Measurements from ENCODE around the gene RERG.
"Not testable (repeated sequence)": the region's sequence is repeated elsewhere in the genome, so short reads cannot be mapped to it uniquely, and the experiment has no call there.

RERG gene, protein sequence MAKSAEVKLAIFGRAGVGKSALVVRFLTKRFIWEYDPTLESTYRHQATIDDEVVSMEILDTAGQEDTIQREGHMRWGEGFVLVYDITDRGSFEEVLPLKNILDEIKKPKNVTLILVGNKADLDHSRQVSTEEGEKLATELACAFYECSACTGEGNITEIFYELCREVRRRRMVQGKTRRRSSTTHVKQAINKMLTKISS

DNA sequence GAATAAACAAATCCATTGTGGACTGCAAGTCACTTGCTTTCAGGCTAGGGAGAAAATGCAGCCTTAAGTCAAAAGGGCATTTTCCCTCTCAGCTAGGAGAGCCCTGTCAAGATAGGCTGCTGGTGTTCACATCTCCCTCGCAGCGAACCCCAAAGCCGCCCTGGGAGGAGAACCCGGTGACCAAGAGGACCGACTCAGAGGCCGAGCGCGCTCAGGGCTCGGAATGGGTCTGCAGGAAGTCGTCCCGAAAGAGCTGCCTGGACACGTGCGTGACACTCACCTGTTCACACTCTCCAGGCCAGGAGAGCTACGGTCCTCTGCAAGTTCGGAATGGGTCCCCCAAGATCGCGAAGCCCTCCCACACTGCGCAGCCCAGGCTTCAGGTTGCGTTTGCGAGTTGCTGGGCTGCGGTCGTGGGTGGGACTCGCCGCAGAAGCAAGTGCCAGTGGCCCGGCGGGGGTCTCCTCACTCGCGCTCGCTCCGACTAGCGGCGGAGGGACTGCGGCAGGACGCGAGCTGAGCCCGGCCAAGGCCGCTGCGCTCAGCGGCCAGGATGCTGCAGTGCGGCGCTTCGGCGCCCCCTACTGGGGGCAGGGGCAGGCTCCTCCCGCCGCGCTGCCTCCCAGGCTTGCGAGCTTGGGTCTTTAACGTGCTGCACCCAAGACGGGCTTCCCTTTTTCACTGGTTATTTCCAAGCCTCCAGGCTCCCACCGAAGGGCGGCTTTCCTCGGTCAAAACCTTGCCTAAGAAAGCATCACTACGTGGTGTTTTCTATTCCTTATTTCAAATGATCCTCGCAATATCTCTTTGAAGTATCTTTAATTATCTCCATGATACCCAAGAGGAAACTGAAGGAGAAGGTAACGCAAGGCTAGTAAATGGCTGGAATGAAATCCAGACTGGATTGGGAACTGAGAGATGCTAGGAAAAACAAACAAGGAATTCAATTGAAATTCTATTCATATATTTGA, at the start of gene RERG:
RERG (minus strand) TSS at position 503 of the 971 bp plus-strand sequence. CDS start 3,928 bp downstream, outside the sequence.
- peak; percentile 36 for DNase-seq

DNA sequence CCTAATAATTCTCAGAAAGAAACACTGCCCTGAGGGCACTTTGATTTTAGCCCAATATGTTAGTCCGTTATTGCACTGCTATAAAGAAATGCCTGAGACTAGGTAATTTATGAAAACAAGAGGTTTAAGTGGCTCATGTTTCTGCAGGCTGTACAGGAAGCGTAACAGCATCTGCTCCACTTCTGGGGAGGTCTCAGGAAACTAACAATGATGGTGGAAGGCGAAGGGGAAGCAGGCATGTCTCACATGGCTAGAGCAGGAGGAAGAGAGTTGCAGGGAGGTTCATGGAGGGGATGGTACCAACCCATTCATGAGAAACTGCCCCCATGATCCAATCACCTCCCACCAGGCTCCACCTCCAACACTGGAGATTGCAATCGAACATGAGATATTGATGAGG, 49.4 kb upstream of the RERG start:
- DNase-seq = no peak

DNA sequence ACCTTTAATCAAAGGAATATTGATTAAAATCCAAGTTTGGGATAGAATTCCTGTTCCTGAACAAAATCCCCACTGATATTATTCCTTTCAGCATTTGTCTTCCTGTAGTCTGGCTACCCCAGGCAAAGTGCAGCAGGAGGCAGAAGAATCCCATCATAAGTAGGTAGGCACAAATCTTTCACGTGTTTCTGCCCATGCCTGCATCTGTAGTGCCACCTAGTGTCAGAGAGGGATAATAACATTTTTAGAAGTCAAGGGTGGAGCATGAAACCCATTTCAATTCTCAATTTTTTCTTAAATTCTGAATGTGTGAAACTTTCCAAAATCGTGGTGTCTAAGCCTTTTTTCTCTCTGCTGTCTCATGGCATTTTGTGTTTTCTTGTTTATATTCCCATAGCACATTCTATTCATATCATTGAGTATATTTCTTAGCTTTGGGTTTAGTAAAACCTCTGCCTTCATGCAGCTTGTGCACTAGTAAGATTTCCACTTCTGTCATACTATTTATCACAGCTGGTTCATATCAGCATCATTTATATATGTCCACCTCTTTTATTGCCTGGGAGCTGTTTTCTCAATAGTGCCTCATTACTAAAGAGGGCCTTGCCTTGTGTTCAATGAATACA, 47.8 kb upstream of the RERG start:
- DNase-seq = peak; percentile 59

DNA sequence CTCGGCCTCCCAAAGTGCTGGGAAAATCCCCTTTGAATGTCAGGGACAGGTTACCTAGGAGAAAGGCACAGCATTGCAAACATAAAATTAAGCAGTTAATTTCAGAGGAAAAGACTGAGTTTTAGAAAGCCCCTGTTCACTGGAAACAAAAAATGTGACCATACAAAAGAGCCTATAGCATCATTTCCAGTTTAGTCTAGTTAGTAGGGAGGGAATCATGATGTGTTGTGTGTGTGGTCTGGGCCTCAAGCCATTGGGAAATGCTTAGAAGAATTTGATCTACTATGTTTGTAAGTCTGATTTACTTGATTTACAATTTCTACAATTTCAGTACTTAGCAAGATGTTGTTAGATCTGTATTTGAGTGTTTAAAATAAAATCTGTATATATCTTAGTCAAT, 47.1 kb upstream of the RERG start:
- no peak for DNase-seq

DNA sequence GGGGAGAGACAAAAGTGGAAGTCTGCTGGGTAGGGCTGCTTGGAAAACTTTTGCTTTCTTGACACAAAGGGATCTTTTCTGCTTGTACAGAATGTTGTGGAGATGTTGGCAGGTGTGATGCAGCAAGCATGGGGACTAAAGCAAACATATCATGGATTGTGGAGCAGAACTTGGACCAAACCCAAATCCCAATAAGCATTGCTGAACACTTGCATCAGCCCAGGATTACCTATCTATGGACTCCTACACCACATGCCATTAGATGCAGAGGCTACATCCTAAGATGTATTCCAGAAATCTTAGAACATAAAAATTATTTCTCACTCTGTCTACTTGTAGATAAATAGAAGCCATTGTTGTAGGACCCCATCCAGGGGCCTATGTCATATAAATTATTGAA, 44.7 kb upstream of the RERG start:
- DNase-seq = no peak

DNA sequence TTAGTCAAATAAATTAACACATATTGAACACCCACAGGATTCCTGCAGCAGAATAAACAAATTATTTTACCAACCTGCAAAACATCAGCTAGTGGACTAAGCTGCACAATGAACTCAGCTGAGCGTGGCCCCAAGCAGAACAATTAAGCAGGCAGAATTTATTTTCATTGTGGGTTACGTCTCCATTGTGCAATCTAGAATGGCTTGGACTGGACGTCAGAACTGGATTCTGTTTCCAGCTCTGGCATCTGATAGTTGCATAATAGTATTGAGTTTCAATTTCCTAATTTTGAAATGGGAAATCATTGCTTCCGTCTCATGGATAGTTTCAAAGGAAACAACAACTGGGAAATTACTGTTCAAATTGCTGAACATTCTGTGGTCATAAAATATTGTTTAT, 35.5 kb upstream of the RERG start:
- no peak for DNase-seq

DNA sequence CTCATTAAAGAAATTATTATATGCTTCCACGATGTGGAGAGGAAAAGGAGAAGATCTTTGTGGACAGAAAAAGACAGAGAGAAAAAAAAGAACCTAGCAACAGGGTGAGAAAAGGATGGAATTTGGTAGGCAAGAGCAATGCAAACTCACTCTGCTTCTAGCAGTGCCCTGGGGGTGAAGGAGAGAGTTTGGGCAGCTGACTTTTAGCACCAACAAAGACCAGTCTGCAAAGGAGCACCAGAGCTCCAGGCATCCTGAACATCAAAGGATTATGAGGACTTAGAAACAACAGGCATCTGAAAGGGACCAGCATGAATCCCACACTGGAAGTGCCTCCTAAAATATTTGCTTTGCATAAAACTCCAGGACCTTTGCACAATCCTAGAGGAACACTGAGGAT, 32.8 kb upstream of the RERG start:
- no peak for DNase-seq

DNA sequence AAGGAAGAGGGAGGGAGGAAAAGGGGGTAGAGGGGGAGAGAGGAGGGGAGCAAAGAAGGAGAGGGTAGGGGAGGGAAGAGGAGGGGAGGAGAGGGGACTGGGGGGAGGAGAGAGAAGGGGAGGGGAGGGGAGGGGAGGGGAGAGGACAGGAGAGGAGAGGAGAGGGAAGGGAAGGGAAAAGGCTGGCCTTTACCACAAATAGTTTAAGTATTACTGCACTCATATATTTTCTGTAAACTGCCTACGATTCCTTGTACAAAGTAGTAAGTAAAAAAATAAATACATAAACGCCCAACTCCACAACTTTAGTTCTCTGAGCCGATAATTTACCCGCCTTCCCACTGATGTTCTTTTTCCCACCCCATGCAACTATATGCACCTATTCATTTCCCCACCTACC, 23.7 kb upstream of the RERG start:
- no peak for DNase-seq

DNA sequence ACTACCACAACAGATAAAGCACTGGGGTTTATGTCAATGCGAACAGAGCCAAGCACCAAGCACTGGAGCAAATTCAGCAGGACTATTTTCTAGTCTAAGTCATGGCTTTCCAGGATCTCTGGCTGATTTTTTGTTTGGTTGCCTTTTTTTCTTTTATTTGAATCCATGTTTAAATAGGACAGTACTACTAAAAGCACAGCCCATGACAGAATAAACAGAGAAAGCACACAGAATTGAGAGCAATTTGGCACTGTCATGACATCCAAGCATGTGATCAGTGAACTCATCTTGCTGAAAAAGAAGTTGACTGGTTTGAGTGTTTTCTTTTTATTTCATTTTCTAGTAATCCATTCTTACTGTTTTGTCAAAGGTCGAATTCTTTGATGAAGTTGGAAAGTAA, 23.1 kb upstream of the RERG start:
- DNase-seq = no peak

DNA sequence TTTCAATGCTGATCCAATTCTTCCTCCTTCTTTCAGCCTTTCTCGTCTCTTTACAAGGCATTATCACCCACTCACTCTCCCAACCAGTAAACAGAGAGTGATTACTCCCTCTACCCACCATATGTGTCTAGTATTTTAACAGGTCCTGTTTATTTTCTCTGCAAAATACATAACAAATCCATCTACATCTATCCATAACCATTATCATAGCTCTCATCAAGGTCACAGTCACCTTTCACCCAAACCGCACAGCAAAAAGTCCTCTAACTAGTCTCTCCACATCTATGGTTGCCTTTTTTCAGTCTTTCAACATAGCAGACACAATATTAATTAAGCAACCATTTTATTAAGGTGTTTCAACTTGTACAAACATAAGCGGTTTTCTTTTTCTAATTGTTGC, 21.9 kb upstream of the RERG start:
- DNase-seq = no peak

DNA sequence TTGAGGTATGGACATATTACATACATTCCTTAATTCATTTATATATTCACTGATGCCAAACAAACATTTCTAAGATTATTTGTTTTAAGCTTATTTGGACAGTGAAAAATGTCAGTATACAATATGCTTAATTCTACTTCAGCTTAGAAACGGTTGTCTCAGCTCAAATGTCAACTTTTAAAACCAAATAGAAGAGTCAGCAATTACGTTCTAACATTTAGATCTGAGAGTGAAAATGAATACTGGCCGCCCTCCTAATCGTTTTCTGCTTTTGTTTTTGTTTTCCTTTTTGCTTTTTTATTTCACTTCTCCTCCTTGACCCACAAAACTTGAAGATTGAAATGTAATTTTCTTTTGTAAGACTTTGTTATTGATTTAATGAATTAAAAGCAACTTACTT, 19.7 kb upstream of the RERG start:
- no peak for DNase-seq

DNA sequence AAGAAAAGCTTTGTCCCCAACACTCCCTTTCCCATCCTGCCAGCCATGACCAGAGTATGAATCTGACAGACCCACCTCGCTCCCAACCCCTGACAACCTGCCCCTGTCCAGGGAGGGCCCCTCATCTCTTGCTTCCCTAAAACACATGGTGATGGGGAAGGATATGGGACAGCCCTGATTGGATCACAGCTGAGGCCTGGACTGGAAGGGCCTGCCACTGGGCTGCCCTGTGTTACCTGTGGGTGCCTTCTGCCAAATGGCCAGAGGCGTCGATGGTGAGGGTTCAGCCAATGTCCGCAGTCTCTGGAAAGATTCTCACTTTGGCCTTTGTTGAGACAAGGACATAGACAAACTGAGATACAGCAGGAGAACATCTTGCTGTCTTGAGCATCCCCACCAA, 13.3 kb upstream of the RERG start:
- DNase-seq = no peak

DNA sequence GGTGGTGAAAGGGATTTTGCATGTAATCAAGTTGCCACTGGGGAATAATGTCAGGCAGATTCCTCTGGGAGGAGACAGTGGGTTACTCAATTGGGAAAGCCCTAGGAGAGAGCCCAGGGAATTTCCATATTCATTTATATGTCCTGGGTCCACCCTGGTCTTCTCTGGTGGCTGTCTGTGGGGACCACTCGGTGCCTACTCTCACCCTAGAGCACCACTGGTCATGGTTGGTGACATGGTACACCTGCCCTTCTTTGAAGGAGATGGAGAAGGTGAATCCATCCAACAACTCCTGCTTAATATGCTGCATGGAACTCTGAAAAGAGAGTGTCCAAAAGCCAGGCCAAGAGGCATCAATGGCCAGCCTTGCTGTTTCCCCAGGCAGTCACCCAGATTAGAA, 12.8 kb upstream of the RERG start:
- DNase-seq = no peak

DNA sequence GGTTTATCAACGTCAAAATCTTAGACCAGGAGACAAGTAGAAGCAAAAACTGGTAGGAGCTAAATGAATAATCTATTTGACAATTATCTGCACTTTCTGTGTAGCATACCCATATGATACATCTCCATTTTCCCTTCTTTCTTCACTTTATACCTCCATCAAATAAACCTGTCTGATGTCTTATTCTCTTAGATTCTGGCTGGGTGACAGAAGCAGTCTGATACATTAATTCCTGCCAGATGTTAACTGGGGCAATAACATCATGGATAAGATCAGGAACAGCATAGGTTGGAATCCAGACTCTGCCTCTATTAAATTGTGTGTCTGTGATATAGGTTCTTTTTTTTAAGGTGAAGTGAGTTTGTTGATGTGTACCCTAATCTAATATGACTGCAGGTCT, 11.7 kb upstream of the RERG start:
- no peak for DNase-seq

DNA sequence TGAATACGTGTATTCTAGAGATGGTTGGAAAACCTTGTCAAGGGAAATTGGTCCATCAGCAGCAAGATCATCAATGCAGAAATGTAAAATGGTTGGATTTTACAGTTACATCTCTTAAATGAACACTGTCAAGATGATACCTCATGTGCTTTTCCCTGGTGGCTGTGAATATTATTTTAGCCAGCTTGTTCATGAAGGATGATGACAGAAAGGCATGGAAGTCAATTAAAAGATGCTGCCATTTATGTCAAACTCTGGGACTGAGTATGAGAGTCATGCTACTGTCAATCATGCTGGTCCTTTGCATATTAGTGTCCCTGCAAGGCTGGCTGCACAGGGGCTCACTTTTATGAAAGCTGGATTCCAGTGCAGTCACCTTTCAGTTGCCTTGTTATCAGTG, 10.3 kb upstream of the RERG start:
- DNase-seq = no peak

DNA sequence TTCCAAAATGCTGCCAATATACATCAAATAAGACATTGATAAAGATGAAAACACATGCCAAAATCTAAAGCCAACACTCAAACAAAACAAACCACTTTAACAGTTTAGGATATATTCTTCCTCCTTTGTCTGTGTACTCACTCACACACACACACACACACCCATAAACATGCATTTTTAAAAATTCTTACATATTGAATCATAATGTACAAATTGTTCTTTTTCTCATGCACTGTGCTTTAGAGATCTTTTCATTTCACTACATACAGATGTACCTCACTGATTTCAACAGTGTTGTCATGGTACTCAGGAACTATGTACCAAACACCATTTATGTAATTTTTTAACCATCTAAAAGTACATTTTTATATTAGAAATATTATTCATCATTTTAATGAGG, 9.5 kb upstream of the RERG start:
- DNase-seq = no peak

DNA sequence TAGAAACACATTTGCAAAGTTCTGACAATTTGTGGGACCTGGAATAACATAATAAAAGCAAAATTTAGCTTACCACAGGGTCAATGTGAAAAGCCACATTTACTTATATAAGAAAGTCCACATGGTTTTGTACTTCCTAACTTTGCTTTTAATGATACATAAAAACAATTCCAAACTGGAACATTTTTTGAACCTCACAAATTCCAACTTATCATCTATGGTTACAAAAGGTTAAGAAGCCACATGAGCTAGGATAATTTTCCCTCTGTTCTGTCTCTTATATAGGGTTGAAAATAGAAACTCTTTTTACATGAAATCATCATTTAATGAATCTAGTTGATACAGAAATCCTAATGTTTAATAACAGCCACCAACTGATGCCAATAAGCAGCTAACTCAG, 8.9 kb upstream of the RERG start:
- no peak for DNase-seq

DNA sequence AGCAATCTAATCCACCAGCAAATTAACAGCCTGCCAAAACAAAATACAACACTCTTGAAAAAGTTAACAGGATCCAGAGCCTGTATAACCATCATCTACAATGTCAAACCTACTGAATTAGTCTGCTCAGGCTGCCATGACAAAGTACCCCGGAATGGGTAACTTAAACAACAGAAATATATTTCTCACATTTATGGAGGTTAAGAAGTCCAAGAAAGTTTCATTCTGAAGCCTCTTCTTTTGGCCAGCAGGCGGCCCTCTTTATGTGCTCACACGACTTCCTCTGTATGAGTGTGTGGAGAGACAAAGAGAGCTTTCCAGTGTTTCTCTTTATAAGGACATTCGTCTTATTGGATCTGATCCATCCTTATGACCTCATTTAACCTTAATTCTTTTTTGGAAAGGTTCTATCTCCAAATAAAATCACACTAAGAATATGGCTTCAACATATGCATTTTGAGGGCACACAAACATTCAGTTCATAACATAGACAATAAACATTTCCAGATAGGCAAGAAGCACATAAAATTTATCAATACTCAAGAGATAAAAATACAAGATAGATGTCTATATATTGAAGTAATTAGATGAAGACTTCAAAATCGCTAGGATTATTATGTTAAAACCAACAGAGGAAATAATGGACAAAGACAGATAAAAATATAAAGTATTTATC, 5.9 kb upstream of the RERG start:
- DNase-seq = peak; percentile 29

DNA sequence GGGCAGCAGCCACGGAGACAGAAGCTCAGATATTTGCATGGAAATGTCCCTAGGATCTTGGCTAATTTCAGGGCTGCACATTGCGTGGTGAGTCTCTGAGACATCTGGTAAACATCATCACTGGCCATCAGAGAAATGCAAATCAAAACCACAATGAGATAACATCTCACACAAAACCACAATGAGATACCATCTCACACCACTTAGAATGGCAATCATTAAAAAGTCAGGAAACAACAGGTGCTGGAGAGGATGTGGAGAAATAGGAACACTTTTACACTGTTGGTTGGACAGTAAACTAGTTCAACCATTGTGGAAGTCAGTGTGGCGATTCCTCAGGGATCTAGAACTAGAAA, 4.6 kb upstream of the RERG start:
- DNase-seq = not testable (repeated sequence)

DNA sequence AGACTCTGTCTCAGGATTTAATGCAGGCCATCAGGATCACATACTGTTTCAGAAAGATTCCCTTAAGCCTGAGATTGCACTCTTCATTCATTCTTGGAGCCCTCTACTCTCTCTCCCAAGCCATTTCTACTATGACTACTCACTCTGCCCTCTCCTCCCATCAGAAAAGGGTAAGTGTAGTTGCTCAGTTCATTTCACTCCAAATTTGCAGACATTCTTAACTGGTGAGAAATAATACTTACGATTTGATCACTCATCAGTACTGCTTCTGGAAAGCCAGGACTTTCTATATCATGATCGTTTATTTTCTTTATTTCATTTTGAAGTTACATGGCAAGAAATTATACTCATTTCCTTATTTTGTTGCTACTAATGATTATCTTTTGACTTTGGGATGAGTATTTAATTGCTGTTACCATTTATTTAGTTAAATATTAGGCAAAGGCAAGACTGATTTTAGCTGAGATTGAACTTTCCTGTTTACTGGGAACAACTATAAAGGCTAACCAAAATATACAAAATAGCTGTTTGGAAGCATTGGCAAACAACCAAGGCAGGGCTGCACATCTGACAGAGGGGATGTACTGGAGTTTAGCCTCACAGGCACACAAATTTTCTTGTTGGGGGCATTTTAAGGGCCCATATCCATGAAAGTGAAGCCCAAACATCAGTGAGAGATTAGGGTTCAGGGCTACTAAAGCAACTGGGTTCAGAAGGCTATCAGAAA, 4.1 kb upstream of the RERG start:
- no peak for DNase-seq

DNA sequence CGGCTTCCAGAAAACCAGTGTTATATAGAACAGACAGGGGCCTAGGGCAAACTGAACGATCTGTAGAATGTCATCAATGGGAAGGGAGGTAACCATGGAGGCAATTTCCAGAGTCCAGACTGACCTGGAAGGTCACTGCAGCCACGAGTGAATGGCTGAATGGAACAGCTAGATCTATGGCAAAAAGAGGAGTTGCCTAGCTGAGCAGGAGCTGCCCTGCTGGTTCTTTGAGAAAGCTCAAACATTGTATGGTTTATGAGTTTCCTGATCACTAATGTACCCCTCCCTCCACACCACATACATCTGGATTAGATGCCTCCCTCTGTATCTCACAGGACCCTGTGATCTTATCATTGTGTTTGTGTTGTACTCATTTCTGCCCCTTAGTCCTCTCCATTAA, 1.0 kb upstream of the RERG start:
- no peak for DNase-seq

DNA sequence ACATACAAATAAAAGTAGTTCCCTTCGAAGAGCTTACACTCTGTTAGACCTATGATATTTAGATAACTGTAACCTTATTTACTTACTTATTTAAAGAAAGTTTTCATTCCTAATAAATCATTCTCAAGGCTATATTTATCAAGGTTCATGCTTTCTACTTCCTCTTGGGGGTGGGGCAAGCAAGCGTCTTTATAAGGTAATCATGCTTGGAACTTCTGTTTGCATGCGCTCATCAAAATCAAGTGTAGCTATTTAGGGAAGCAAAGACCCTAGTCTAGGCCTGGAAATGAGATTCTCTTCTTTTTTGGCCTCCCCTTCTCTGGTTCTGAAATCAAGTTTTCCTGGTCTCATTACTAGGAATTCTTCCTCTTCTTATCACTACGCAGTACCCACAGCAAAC, 766 bp downstream of the RERG start:
- no peak for DNase-seq

DNA sequence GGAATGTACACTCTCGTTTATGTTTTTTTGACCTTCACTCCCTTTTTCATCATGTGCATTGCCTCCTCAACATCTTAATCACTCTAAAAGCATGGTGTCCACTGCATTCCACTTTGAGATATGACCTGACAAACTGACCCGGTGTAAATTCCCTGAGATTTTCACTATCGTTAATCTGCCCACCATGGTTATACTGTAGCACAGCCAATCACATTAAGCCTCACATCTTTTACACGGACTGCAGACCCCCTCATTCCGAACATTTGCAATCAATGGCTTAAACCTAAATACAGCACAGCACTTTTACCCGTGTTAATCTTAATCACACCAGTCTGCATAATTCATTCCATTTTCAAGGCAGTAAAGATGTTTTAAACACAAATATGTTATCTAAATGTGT, 2.4 kb downstream of the RERG start:
- DNase-seq = no peak
